GM20431 (cell line): ENCODE measurements around the gene GDPD4.
"Not testable (repeated sequence)": the region's sequence is repeated elsewhere in the genome, so short reads cannot be mapped to it uniquely, and the experiment has no call there.

Experiments used
- in situ Hi-C: fragments of 300-500 bp; cut with MseI, MboI; formaldehyde crosslinking; loops from one replicate; pipeline ENCODE4 v1.15.0; 2020; ENCODE audit warnings: low sequenced_read_pairs; ENCODE audit not compliant: unreplicated experiment

Gene GDPD4

DNA sequence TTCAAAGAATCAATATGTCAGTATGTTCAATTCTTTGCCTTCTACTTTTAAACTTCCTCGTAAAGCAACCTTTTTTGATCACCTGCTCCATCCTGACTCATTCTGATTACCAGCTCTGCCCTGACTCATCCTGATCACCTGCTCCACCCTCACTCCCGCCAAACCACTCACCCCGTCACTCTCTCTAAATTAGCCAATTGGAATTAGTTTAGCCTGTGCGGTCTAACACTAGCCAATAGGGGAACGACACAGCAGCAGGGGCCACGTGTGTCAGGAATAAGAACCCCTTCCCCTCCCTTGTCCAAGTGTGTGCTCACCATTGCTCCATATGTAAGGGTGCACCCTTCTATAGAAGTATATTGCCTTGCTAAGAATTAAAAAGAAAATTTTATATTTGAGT lies 1.5 kb downstream of the GDPD4 start:
- in situ Hi-C loops = not testable (repeated sequence)

DNA sequence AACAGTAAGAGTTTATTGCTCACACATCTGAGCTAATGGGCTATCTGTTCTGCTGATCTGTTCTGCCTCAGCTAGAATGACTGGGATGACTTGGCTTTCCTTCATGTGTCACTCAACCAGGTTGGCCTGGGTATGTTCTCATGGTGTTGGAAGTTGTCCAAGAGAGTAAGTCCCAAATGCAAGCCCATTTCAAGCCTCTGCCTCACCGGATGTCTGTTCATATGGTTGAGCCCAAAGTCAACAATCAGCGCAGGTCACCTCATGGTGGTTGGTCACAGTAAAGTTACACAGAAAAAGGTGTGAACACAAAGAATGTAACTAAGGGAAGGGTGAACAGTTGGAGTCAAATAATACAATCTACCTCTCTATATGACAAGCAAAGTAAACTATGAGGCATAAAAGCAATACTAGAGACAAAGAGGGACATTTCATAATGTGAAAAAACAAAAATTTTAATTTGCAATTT lies 1.9 kb downstream of the GDPD4 start:
- in situ Hi-C loops = no loop called here

DNA sequence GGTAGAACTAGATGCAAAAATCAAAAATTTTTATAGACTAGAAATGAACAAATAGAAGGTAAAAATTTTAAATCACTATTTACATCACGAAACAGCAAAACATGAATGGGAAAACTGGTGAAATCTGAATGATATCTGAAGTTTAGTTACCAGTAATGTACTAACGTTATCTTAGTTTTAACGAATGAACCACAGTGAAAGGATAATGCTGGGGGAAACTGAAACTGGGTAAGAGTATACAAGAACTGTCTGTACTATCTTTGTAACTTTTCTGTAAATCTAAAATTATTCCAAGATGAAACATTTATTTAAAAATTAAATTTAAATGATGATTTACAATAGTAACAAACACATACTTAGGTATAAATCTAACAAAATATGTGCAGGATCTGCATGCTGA lies 7.4 kb downstream of the GDPD4 start:
- in situ Hi-C loops = no loop called here

DNA sequence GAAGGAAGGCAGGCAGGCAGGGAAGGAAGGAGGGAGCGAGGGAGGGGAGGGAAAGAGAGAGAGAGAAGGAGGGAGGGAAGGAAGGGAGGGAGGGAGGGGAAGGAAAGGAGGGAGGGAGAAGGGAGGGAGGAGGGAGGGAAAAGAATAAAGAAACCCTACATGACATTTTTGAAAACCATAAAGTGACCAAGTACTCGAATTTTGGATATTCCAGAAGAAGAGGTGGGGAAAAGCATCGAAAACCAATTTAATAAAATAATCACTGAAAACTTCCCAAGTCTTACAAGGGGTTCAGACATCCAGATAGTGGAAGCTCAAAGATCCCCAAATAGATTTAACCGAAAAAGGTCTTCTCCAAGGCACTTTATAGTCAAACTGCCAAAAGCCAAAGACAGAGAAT lies 11.7 kb downstream of the GDPD4 start:
- in situ Hi-C loops = no loop called here

DNA sequence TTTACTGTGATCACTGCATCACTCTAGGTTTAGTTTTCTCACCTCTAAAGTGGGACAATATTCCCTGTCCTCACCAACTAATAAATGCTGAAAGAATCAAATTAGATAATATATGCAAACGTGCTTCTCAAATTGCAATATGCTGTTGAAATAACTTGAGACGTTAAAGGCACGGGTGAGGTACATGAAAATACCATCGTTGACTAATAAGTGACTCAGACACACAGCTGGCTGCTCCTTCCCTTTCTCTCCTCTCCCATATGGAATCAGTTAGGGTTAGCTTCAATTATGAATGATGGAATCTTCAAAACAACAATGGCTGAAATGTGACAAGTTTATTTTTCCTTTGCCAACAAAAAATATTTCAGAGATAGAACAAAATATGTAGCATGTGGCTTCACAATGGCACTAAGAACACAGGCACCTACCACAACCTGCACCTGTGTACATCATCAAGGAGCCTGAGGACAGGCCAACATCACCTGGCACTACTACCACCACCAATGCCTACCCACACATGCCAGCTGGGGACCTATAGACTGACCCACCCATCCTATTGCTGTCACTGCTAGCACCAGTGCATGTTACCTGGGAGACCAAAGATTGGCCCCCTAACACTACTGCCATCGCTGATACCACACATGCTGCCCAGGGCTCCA lies 13.7 kb downstream of the GDPD4 start:
- in situ Hi-C loops = no loop called here

DNA sequence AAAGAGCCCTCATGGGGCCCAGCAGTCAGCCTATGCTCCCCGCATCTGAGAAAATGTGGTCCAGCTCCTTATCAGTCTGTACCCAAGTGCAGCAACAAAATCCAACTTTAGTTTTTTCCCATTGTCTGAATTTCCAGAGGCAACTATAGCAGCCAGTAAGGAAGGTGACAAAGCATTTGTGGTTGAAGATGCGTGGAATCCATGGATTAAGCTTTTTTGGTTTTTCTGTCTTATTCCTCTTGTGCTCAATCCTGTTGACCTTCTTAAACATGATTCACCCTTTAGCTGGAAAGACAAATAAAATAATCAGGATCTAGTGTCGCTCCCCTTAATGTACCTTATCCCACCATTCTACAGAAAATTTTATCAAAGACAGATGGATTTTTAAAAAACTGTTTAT lies 14.3 kb downstream of the GDPD4 start:
- in situ Hi-C loops = no loop called here

DNA sequence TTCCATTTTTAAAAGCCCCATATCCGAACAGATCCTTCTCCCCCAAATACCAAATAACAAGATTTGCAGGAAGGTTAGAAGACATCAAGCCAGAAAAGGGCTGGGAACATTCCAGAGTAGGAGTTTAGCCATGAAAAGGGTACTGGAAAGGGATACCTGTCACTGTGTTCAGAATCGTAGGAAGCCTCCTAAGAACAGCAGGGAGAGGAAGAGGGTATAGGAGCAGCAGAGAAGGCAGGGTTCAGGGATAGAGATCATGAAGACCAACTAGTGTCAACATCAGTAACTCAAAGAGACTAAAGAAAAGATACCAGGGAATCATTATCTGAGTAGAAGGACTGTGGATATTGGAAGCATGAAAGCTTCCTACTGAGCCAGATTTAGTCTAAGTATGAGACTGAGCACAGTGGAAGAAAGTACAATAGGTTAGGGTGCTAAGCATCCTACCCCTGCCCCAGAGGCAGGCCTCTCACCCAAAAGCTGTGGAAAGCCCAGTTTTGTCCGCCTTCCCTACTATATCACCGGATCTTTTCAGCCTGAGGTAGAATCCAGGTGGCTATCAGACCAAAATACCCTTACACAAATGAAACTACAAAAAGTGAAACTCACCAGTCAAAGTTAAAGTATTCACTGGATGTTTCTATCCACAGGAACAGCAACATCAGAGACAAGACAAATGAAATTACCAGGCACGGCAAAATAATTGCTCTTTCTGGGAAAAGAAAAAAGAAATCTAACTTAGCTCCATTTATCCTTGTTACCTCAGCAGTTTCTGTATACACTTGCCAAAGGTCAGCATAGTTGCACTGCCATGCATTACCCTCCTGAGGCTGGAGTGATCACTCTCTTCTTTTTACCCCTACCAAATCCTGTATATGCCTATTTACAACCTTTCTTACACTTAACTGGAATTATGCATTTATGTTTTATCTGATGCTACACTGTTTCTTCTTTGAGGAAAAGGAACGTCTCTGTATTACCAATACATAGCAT lies 16.7 kb downstream of the GDPD4 start:
- in situ Hi-C loops = no loop called here

DNA sequence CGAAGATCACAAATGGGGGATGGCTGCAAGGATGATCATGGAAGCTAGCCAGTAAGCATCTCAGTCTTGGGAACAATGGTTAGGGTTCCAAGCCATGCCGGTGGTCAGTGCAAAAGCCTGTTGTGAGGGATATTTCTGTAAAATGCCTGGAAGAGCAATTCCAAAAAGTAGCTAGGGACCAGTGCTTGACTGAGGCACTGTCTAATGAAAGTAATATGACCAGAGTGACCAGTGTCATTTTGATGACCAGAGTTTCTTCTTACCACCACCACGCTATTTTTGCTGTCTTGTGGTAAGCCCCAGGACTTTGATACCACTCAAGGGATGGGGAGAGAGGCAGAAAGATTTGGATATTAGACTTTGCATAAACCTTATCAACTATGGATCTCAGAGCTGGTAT lies 18.4 kb downstream of the GDPD4 start:
- in situ Hi-C loops = no loop called here

DNA sequence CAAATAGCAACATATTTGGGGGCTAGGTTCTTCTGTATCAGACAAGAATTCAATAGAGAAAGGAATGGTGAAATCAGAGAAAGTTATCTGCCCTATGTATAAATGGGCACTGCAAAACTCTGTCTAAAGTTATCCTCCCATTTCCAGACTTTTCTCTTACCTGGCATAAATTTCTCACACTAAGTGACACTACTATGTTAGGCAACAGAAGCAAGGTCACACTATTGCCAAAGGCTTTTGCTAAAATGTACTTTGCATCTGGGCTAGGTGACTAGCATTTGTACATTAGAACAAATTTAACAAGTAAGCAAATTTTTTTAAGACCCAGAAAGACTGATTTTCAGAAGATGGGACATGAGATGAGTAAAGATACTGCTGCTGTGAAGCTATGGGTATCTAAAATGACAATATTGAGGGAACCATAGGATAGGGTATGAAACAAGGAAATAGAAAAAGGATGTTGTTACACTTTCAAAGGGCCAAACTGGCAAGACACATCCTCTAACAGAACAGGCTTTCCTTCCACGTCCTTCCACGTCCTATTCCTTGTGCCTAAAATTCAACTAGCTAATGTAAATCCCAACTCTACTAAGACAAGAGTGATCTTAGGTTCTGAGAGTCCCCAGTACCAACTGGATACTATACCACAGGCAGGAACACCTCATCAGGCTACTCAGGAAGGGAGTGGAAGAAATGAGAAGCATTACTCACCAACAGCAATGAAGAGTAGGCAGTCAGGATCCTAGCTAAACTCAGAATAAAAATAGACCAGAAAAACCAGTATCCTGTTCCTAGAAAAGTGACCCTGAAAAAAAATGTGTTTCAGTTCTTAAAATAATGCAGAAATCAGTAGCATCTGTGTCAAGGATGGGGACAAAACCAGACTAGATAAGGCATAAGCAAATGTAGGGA lies 22.6 kb downstream of the GDPD4 start:
- in situ Hi-C loops = no loop called here

DNA sequence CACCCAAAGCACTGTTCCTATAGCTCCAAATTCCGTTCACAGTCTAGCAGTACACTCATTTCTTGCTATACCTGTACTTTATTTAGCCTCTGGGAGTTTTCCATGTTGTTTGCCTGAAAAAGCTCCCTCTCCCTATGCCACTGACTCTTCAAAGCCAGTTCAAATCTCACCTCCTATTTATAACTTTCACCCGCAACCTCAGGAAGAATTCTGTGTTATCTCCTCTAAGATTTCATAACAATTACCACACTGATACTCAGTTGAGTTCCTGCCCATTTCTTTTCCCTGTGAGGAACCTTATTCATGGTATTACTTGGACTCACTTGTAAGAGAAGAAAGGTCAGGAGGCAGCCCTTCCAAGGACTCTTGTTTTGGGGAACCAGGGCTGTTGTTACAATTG lies 25.2 kb downstream of the GDPD4 start:
- in situ Hi-C loops = no loop called here

DNA sequence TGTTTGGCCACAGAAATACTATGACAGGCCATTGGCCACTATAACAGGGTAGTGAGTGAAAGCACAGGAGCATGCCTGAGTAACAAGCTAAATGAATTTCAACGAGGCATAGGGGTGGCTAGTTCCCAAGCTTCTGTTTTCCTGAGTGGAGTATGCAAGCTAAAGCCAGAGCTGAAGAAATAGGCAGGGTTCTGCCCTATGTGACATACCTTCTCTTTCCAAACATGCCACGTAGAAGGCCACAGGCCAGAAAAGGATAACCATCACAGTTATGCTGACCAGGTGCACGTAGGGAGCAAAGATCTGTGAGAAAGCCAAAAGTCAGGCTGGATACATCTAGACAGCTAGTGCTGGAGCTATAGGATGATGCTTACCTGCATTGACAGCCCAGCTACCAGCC lies 30.6 kb downstream of the GDPD4 start:
- in situ Hi-C loops = no loop called here

DNA sequence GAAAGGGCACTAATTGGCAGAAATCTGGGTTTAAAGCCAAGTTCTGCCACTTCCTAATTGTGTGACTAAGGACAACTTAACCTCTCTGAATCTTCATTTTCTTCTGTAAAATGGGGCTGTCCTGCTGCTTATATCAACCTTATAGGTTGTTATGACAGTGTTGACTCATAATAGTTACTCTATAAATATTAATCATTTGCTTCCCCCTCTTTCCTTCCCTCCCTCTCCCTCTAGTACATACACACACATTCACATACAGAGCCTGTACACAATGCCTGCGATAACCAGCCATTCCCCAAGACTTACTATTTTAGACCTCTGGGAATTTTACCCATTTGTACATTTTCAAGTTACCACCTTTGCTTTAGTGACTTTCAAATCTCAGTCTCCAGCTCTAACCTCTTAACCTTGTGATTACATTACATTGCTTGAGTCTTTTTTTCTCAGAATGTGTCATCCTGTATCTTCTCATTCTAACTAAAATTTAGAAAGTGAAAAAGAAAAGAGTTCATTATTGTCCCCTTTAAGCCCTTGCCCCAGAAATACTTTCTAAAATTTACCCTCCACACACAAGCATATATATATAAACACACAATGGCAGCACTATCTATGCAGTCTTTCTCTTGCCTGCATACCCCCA lies 31.9 kb downstream of the GDPD4 start:
- in situ Hi-C loops = no loop called here

DNA sequence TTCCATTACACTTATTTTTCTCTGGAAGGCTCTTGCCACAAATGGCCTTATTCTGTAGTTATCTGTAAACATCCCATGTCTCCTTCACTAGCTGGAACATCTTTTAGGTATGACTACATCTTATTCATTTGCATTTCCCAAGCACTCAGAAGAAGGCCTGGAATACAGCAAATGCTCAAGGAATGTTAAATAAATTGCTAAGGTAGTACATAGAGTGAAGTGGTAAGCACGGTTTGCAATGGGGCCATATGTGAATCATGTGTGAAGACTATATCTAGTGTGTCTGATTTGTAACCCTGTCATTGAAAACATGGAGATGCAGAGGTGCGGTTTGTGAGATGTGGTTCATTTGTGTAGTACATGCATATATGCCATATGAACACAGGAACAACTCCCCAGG lies 33.5 kb downstream of the GDPD4 start:
- in situ Hi-C loops = no loop called here

DNA sequence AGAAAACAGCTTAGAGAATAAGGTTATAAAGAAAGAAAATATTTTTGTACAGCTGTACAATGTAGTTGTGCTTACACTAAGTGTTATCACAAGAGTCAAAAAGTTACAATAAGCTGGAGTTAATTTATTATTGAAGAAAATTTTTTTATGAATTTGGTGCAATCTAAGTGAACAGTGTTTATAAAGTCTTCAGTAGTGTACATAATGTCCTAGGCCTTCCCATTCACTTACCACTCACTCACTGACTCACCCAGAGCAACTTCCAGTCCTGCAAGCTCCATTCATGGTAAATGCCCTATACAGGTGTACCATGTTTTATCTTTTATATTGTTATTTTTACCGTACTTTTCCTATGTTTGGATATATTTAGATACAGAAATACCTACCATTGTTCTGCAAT lies 34.7 kb downstream of the GDPD4 start:
- in situ Hi-C loops = no loop called here

DNA sequence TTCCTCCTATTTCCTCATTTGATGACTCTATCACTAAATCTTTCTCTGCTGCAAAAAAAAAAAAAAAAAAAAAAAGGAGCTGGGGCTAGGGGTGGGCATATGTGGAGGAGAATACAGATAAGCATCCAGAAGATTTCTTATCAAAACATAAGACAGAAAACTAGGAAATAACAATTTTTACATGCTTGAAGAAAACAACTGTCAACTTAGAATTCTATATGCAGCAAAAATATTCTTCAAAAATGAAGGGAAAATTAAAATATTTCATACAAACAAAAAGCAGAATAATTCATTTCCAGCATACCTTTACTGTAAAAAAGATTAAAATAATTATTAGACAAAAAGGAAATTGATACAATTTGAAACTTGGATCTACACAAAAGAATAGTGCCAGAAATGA lies 38.7 kb downstream of the GDPD4 start:
- in situ Hi-C loops = no loop called here

DNA sequence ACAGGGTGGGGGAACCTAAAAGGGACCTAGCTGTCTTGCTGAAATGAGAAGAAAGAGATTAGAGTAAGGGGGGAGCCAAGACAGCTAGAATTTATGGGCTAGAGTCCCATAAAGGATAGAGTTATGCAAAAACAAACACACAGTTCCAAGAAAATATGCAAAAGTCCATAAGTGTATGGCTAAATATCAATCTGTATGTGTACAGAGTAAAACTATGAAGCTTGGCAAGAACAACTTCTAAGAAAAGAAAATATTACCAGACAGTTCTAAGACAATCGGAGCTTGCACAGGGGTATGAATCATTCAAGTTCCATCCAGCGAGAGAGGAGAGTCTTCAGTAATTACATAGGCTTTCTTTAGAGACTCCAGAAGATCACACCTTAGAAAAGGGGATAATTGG lies 41.8 kb downstream of the GDPD4 start:
- in situ Hi-C loops = no loop called here

DNA sequence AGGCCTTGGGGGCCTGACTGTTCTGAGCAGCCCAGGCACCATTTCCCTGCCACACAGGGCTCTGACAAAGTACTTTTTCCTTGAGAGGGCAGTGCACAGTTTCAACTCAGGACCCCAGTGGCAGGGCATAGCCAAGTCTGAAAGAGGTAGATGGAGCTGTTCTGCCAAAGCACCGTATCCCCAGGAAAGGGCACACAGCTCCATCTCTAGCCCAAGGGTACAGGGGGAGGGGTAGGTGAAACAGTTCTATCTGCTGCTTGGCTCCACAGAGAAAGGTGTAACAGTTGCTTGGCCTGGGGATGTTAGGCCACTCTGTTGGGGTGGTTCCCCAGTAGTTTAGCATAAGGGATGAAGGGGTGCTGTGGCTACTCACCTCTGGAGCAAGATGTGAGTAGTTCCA lies 47.8 kb downstream of the GDPD4 start:
- in situ Hi-C loops = no loop called here

DNA sequence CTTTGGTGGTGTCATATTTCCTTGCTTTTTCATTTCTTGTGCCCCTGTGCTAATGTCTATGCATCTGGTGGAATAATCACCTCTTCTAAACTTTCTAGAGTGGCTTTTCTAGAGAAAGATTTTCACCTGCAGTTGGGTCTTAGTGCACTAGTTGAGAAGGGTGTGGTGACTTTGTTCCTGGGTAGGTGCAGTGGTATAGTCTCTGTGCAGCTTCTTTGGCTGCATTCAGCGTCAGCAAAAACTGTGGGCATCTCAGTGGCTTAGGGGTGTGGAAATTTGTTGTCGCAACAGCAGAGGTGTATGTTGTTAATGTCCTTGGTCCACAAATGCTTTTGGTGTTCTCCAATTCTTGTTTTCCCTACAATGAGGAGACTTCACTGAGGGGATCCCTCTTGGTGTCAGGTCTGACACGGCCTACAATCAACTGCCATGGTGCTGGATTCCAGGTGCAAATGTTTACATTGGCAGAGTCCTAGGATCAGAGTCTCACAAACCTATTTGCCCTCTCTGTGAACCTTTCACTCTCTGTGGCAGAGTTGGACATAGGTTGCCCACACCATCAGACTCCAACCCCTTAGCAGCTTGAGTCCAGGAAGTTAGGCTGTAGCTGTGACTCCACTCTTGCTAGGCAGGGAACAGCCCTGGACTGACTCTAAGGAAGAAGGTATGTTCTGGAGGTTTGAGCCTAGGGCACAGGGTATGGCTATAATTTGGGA lies 48.8 kb downstream of the GDPD4 start:
- in situ Hi-C loops = no loop called here

DNA sequence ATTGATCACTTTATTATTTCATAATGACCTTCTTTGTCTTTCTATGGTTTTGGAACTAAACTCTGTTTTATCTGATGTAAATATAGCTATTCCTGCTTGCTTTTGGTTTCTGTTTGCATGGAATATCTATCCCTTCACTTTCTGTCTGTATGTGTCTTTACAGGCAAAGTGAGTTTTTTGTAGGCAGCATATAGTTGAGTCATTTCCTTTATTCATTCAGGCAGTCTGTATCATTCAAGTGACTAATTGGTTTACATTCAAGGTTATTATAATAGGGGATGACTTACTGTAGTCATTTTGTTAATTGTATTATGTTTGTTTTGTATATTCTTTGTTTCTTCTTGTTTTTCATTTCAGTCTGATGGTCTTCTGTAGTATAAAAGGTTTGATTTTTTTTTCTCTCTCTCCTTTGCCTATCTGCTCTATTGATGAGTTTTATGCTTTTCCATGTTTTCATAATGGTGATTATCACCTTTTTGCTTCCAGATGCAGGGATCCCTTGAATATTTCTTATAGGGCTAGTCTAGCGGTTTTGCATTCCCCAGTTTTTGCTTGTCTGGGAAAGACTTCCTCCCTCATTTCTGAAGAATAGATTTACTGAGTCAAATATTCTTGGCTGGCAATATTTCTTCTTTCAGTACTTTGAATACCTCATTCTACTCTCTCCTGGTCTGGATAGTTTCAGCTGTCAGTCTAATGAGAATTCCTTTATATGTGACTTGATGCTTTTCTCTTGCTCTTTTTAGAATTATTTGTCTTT lies 50.4 kb downstream of the GDPD4 start:
- in situ Hi-C loops = no loop called here
